Gastrocnemius medialis (tissue), 4 donors: ENCODE data around the gene LAMB2.

ENCODE experiments used
- CTCF ChIP-seq, 5 experiments: fragments of 450-650 bp in 3 of 5; fragments of 200-600 bp in 2 of 5; sonication (generic) in 2 of 5; IDR thresholded peaks in 4 of 5; conservative IDR thresholded peaks in 1 of 5; 1 replicate in 4 of 5; 2 replicates in 1 of 5; pipeline ENCODE4 v1.5.1; 2016 to 2019; ENCODE audit warnings: antibody characterized with exemption in 5 of 5, mild to moderate bottlenecking in 3 of 5, moderate library complexity in 3 of 5
- POLR2A ChIP-seq, 2 donors: fragments of 450-650 bp; IDR thresholded peaks; one replicate each; pipeline ENCODE4 v1.6.1; 2017; ENCODE audit warnings: antibody characterized with exemption in 2 of 2, mild to moderate bottlenecking in 2 of 2, moderate library complexity in 2 of 2

GRCh38 chr3:49173116-49173791 lies 40.4 kb upstream of the LAMB2 start:
- TF ChIP-seq POLR2A (IDR thresholded peaks at IDR 0.05) (no peak), CTCF (IDR thresholded peaks at IDR 0.05 in 4 of 5, conservative IDR thresholded peaks at IDR 0.05 in 1 of 5) (no peak)
